H9 (cell line): ENCODE data around the gene SORBS1. TPM values are rescaled to one million over a fixed set of nuclear protein-coding genes. Genes with fewer than 3 reads are reported as not detected.

Source experiments
- DNase-seq: peaks from one replicate; pipeline ENCODE4 v3.0.0-alpha.2; 2017
- H2AFZ ChIP-seq: one replicate; pipeline ENCODE4 v1.6.1; 2013; ENCODE audit warnings: mild to moderate bottlenecking, low read length, control low read depth, moderate library complexity
- H2AK5ac ChIP-seq: 2 replicates; pipeline ENCODE4 v1.6.1; 2013; ENCODE audit warnings: low read length, control low read depth, mixed read lengths; ENCODE audit not compliant: insufficient read length
- H2BK120ac ChIP-seq: one replicate; pipeline ENCODE4 v1.6.1; 2013; ENCODE audit warnings: low read depth, mild to moderate bottlenecking, low read length, control low read depth, inconsistent platforms; ENCODE audit not compliant: poor library complexity, severe bottlenecking
- H2BK12ac ChIP-seq: 2 replicates; pipeline ENCODE4 v1.6.1; 2013; ENCODE audit warnings: low read length, control low read depth, mixed read lengths, low read depth; ENCODE audit not compliant: insufficient read length
- H2BK15ac ChIP-seq: 2 replicates; pipeline ENCODE4 v1.6.1; 2013; ENCODE audit warnings: low read depth, low read length, control low read depth
- H2BK20ac ChIP-seq: one replicate; pipeline ENCODE4 v1.6.1; 2013; ENCODE audit warnings: low read depth, mild to moderate bottlenecking, low read length, control low read depth, inconsistent platforms; ENCODE audit not compliant: poor library complexity, severe bottlenecking
- H2BK5ac ChIP-seq: 2 replicates; pipeline ENCODE4 v1.6.1; 2013; ENCODE audit warnings: low read length, control low read depth, mixed read lengths; ENCODE audit not compliant: insufficient read length
- H3K14ac ChIP-seq: 2 replicates; pipeline ENCODE4 v1.6.1; 2013; ENCODE audit warnings: low read length, control low read depth; ENCODE audit not compliant: insufficient read depth
- H3K18ac ChIP-seq: 2 replicates; pipeline ENCODE4 v1.6.1; 2013; ENCODE audit warnings: low read depth, mild to moderate bottlenecking, mixed read lengths, low read length, control low read depth; ENCODE audit not compliant: insufficient read length
- H3K23ac ChIP-seq: 2 replicates; pipeline ENCODE4 v1.6.1; 2013; ENCODE audit warnings: low read length, control low read depth, mixed read lengths, low read depth; ENCODE audit not compliant: insufficient read length
- H3K23me2 ChIP-seq: 2 replicates; pipeline ENCODE4 v1.6.1; 2013; ENCODE audit warnings: low read depth, mild to moderate bottlenecking, mixed read lengths, low read length, control low read depth; ENCODE audit not compliant: insufficient read length, poor library complexity, severe bottlenecking
- H3K27ac ChIP-seq: 2 replicates; pipeline ENCODE4 v1.5.1; 2013; ENCODE audit warnings: low read length, control low read depth, mixed read lengths, low read depth; ENCODE audit not compliant: insufficient read length
- H3K27me3 ChIP-seq: 2 replicates; pipeline ENCODE4 v1.6.1; 2013; ENCODE audit warnings: low read length, control low read depth, inconsistent platforms; ENCODE audit not compliant: insufficient read depth
- H3K4ac ChIP-seq: 2 replicates; pipeline ENCODE4 v1.6.1; 2013; ENCODE audit warnings: low read depth, mild to moderate bottlenecking, control low read depth, inconsistent platforms, low read length, moderate library complexity
- H3K4me1 ChIP-seq: 2 replicates; pipeline ENCODE4 v1.6.1; 2013; ENCODE audit warnings: low read length, control low read depth, inconsistent platforms; ENCODE audit not compliant: insufficient read depth
- H3K4me2 ChIP-seq: 2 replicates; pipeline ENCODE4 v1.6.1; 2013; ENCODE audit warnings: low read length, control low read depth, mixed read lengths; ENCODE audit not compliant: insufficient read length, insufficient read depth
- H3K56ac ChIP-seq: 2 replicates; pipeline ENCODE4 v1.6.1; 2013; ENCODE audit warnings: low read depth, mild to moderate bottlenecking, mixed read lengths, low read length, control low read depth; ENCODE audit not compliant: insufficient read length
- H3K79me1 ChIP-seq: 2 replicates; pipeline ENCODE4 v1.6.1; 2013; ENCODE audit warnings: low read depth, mild to moderate bottlenecking, moderate library complexity, low read length, control low read depth, inconsistent platforms; ENCODE audit not compliant: insufficient read depth, poor library complexity, severe bottlenecking
- H3K79me2 ChIP-seq: 2 replicates; pipeline ENCODE4 v1.6.1; 2013; ENCODE audit warnings: low read length, control low read depth, inconsistent platforms; ENCODE audit not compliant: insufficient read depth
- H3K9ac ChIP-seq: 2 replicates; pipeline ENCODE4 v1.6.1; 2013; ENCODE audit warnings: low read length, control low read depth, mixed read lengths; ENCODE audit not compliant: insufficient read length; ENCODE audit errors: extremely low read depth
- H3K9me3 ChIP-seq: one replicate; pipeline ENCODE4 v1.6.1; 2013; ENCODE audit warnings: low read depth, low read length, inconsistent platforms; ENCODE audit not compliant: control insufficient read depth
- H3T11ph ChIP-seq: one replicate; pipeline ENCODE4 v1.6.1; 2013; ENCODE audit warnings: mild to moderate bottlenecking, low read length, control low read depth, inconsistent platforms
- H4K20me1 ChIP-seq: one replicate; pipeline ENCODE4 v1.6.1; 2013; ENCODE audit not compliant: control insufficient read depth, insufficient read length, insufficient read depth
- H4K5ac ChIP-seq: 2 replicates; pipeline ENCODE4 v1.6.1; 2013; ENCODE audit warnings: low read depth, mild to moderate bottlenecking, mixed read lengths, low read length, control low read depth; ENCODE audit not compliant: insufficient read length
- H4K8ac ChIP-seq: replicated peaks from 2 replicates; pipeline ENCODE4 v1.6.1; 2013; ENCODE audit warnings: low read length, control low read depth, mixed read lengths, low read depth; ENCODE audit not compliant: insufficient read length
- H4K91ac ChIP-seq: 2 replicates; pipeline ENCODE4 v1.6.1; 2013; ENCODE audit warnings: low read depth, mild to moderate bottlenecking, moderate library complexity, mixed read lengths, low read length, control low read depth; ENCODE audit not compliant: insufficient read length
- H3K27ac Mint-ChIP-seq, 3 experiments: 2 replicates in 2 of 3; 3 replicates in 1 of 3; pipeline ENCODE4 v1.8.0; 2020 to 2021; ENCODE audit warnings: mixed read lengths in 3 of 3, mild to moderate bottlenecking in 1 of 3, moderate library complexity in 1 of 3
- H3K27me3 Mint-ChIP-seq: 2 replicates; pipeline ENCODE4 v1.8.0; 2021; ENCODE audit warnings: low read depth, mild to moderate bottlenecking, moderate library complexity, mixed read lengths
- H3K36me3 Mint-ChIP-seq, 3 experiments: 2 replicates in 2 of 3; 3 replicates in 1 of 3; pipeline ENCODE4 v1.8.0; 2020 to 2021; ENCODE audit warnings: low read depth in 3 of 3, mixed read lengths in 3 of 3; ENCODE audit not compliant: insufficient read depth in 1 of 3
- H3K4me1 Mint-ChIP-seq, 2 experiments: 2 replicates each; pipeline ENCODE4 v1.8.0; 2020; ENCODE audit warnings: mixed read lengths in 2 of 2
- H3K4me3 Mint-ChIP-seq, 2 experiments: 2 replicates in 1 of 2; 3 replicates in 1 of 2; pipeline ENCODE4 v1.8.0; 2020 to 2021; ENCODE audit warnings: mild to moderate bottlenecking in 2 of 2, mixed read lengths in 2 of 2, moderate library complexity in 1 of 2
- H3K9me3 Mint-ChIP-seq, 2 experiments: 2 replicates in 1 of 2; 3 replicates in 1 of 2; pipeline ENCODE4 v1.8.0; 2020; ENCODE audit warnings: mild to moderate bottlenecking in 2 of 2, mixed read lengths in 2 of 2, moderate library complexity in 1 of 2
- CTCF ChIP-seq: fragments of 200-600 bp; sonication (generic); conservative IDR thresholded peaks from 3 replicates; pipeline ENCODE4 v1.8.0; 2021; ENCODE audit warnings: antibody characterized with exemption, mild to moderate bottlenecking
- WGBS: extraction: QIAGEN DNeasy Blood & Tissue Kit; methylation state at CpG from one replicate; pipeline ENCODE4 v1.1.7; 2013; ENCODE audit warnings: missing lambda C conversion rate, low lambda C conversion rate, mixed read lengths; ENCODE audit not compliant: insufficient read length; ENCODE audit errors: extremely low coverage; 5-methylcytosine and 5-hydroxymethylcytosine counted together
- total RNA-seq: library from RNA; stranded (reverse); gene quantifications from 2 replicates; pipeline ENCODE4 v1.2.1, GENCODE V29; 2021

Gene SORBS1
- total RNA-seq, 1 experiment from 2014 or later, result 24.3 TPM

- no peak overlapping the region for H3T11ph ChIP-seq
- H3K27me3 ChIP-seq, result no peaks in the 10 kb centered on the region
- no peak overlapping the region for H3K4ac ChIP-seq
- H3K27me3 Mint-ChIP-seq, result peaks cover 32% of the 10 kb centered on the region
- H3K4me3 Mint-ChIP-seq, result no peak overlapping the region
- no peaks in the 10 kb centered on the region for H3K9me3 ChIP-seq
- no peak overlapping the region for H3K23ac ChIP-seq
- no peak for TF ChIP-seq CTCF
- H2AFZ ChIP-seq, result no peak overlapping the region
- H2BK120ac ChIP-seq, result no peak overlapping the region
- no peak overlapping the region for H3K56ac ChIP-seq
- no peak overlapping the region for H2AK5ac ChIP-seq
- WGBS, result no CpG with 5 or more reads among the region's 8 CpGs
- no peak overlapping the region for H3K27ac ChIP-seq
- no peak overlapping the region for H2BK20ac ChIP-seq
- no peaks in the 10 kb centered on the region for H3K23me2 ChIP-seq
- H3K36me3 Mint-ChIP-seq, result no peaks in the 10 kb centered on the region
- H4K91ac ChIP-seq, result no peak overlapping the region
- H3K14ac ChIP-seq, result no peak overlapping the region
- no peaks in the 10 kb centered on the region for H4K20me1 ChIP-seq
- no peak overlapping the region for H4K5ac ChIP-seq
- DNase-seq, result no peak
- no peak overlapping the region for H4K8ac ChIP-seq
- no peak overlapping the region for H3K9ac ChIP-seq
- no peaks in the 10 kb centered on the region for H3K79me2 ChIP-seq
- H3K79me1 ChIP-seq, result no peaks in the 10 kb centered on the region
- no peak overlapping the region for H3K27ac Mint-ChIP-seq
- H2BK12ac ChIP-seq, result no peak overlapping the region
- H2BK15ac ChIP-seq, result no peak overlapping the region
- no peaks in the 10 kb centered on the region for H3K9me3 Mint-ChIP-seq
- H2BK5ac ChIP-seq, result no peak overlapping the region
- H3K4me1 Mint-ChIP-seq, result peaks cover 3 to 5% of the 10 kb centered on the region in 2 experiments
- peaks cover 4% of the 10 kb centered on the region for H3K4me1 ChIP-seq
- H3K4me2 ChIP-seq, result no peak overlapping the region
- no peak overlapping the region for H3K18ac ChIP-seq
These were observed 257.6 kb downstream of the SORBS1 start for GRCh38 chr10:95303535-95303934.
